Stimulated activated naive CD8-positive, alpha-beta T cell treated with anti-CD3 and anti-CD28 coated beads, Interleukin-15, Interleukin-2, amounts not matched to agents 100 ng/mL and 50 ng/mL, for 24 hours (primary cell): ENCODE measurements around the gene SEMA4D.
"Not testable (repeated sequence)": the region's sequence is repeated elsewhere in the genome, so short reads cannot be mapped to it uniquely, and the experiment has no call there.

Source experiments
- H3K27ac Mint-ChIP-seq: one replicate; pipeline ENCODE4 v1.8.0; 2021; ENCODE audit warnings: mild to moderate bottlenecking, mixed read lengths
- H3K27me3 Mint-ChIP-seq: one replicate; pipeline ENCODE4 v1.8.0; 2021; ENCODE audit warnings: mixed read lengths
- H3K36me3 Mint-ChIP-seq: one replicate; pipeline ENCODE4 v1.8.0; 2021; ENCODE audit warnings: low read depth, mixed read lengths
- H3K4me1 Mint-ChIP-seq: one replicate; pipeline ENCODE4 v1.8.0; 2021; ENCODE audit warnings: low read depth, mixed read lengths
- H3K4me3 Mint-ChIP-seq: one replicate; pipeline ENCODE4 v1.8.0; 2021; ENCODE audit warnings: mild to moderate bottlenecking, mixed read lengths
- H3K9me3 Mint-ChIP-seq: one replicate; pipeline ENCODE4 v1.8.0; 2021; ENCODE audit warnings: mixed read lengths

Gene SEMA4D

GRCh38 chr9:89484475-89485404, 13.2 kb downstream of the SEMA4D start:
- Mint-ChIP-seq H3K27me3 (no peaks in the 10 kb centered on the region), H3K4me1 (peaks cover 95% of the 10 kb centered on the region), H3K36me3 (peaks cover 49% of the 10 kb centered on the region), H3K27ac (peak overlapping the region; percentile 93), H3K9me3 (no peaks in the 10 kb centered on the region), H3K4me3 (peak overlapping the region; percentile 88)

- H3K27ac Mint-ChIP-seq = peak overlapping the region; percentile 98
- peaks cover 95% of the 10 kb centered on the region for H3K4me1 Mint-ChIP-seq
- peaks cover 4% of the 10 kb centered on the region for H3K27me3 Mint-ChIP-seq
- H3K36me3 Mint-ChIP-seq = peaks cover 51% of the 10 kb centered on the region
- no peaks in the 10 kb centered on the region for H3K9me3 Mint-ChIP-seq
- H3K4me3 Mint-ChIP-seq = peak overlapping the region; percentile 88
These were observed 14.1 kb downstream of the SEMA4D start for GRCh38 chr9:89483592-89484474.

GRCh38 chr9:89482901-89483361, 15.0 kb downstream of the SEMA4D start:
- H3K27me3 Mint-ChIP-seq = peaks cover 4% of the 10 kb centered on the region
- no peaks in the 10 kb centered on the region for H3K9me3 Mint-ChIP-seq
- peak overlapping the region; percentile 88 for H3K4me3 Mint-ChIP-seq
- H3K4me1 Mint-ChIP-seq = peaks cover 95% of the 10 kb centered on the region
- H3K36me3 Mint-ChIP-seq = peaks cover 48% of the 10 kb centered on the region
- peak overlapping the region; percentile 98 for H3K27ac Mint-ChIP-seq

- Mint-ChIP-seq H3K4me3 (peak overlapping the region; percentile 88), H3K27ac (peak overlapping the region; percentile 98), H3K9me3 (no peaks in the 10 kb centered on the region), H3K36me3 (peaks cover 49% of the 10 kb centered on the region), H3K27me3 (peaks cover 4% of the 10 kb centered on the region), H3K4me1 (peaks cover 95% of the 10 kb centered on the region)
These were observed 15.7 kb downstream of the SEMA4D start for GRCh38 chr9:89482056-89482851.

- Mint-ChIP-seq H3K4me3 (peak overlapping the region; percentile 88), H3K36me3 (peaks cover 55% of the 10 kb centered on the region), H3K4me1 (peaks cover 95% of the 10 kb centered on the region), H3K27ac (peak overlapping the region; percentile 98), H3K9me3 (no peaks in the 10 kb centered on the region), H3K27me3 (peaks cover 4% of the 10 kb centered on the region)
These were observed 16.4 kb downstream of the SEMA4D start for GRCh38 chr9:89481538-89481915.

GRCh38 chr9:89480825-89481537, 16.9 kb downstream of the SEMA4D start:
- Mint-ChIP-seq H3K4me1 (peaks cover 95% of the 10 kb centered on the region), H3K4me3 (peak overlapping the region; percentile 88), H3K9me3 (no peaks in the 10 kb centered on the region), H3K27ac (peak overlapping the region; percentile 98), H3K27me3 (peaks cover 4% of the 10 kb centered on the region), H3K36me3 (peaks cover 57% of the 10 kb centered on the region)

GRCh38 chr9:89480372-89480771, 17.5 kb downstream of the SEMA4D start:
- peaks cover 96% of the 10 kb centered on the region for H3K4me1 Mint-ChIP-seq
- H3K9me3 Mint-ChIP-seq, H3K27ac Mint-ChIP-seq, H3K27me3 Mint-ChIP-seq, H3K4me3 Mint-ChIP-seq: not testable (repeated sequence)
- peaks cover 60% of the 10 kb centered on the region for H3K36me3 Mint-ChIP-seq

- Mint-ChIP-seq H3K4me3 (peak overlapping the region; percentile 94), H3K27ac (peak overlapping the region; percentile 99), H3K4me1 (peaks cover 94% of the 10 kb centered on the region), H3K36me3 (peaks cover 62% of the 10 kb centered on the region)
- not testable (repeated sequence) for H3K9me3 Mint-ChIP-seq, H3K27me3 Mint-ChIP-seq
These were observed 18.3 kb downstream of the SEMA4D start for GRCh38 chr9:89479669-89480011.

- Mint-ChIP-seq H3K9me3 (no peaks in the 10 kb centered on the region), H3K27ac (peak overlapping the region; percentile 99), H3K27me3 (peaks cover 4% of the 10 kb centered on the region), H3K4me1 (peaks cover 94% of the 10 kb centered on the region), H3K4me3 (peak overlapping the region; percentile 94), H3K36me3 (peaks cover 62% of the 10 kb centered on the region)
These were observed 18.9 kb downstream of the SEMA4D start for GRCh38 chr9:89478821-89479668.

- peaks cover 94% of the 10 kb centered on the region for H3K4me1 Mint-ChIP-seq
- peaks cover 72% of the 10 kb centered on the region for H3K36me3 Mint-ChIP-seq
- peaks cover 4% of the 10 kb centered on the region for H3K27me3 Mint-ChIP-seq
- H3K27ac Mint-ChIP-seq = peak overlapping the region; percentile 99
- peak overlapping the region; percentile 94 for H3K4me3 Mint-ChIP-seq
- no peaks in the 10 kb centered on the region for H3K9me3 Mint-ChIP-seq
These were observed 19.9 kb downstream of the SEMA4D start for GRCh38 chr9:89477811-89478630.

GRCh38 chr9:89477384-89477783, 20.5 kb downstream of the SEMA4D start:
- H3K27ac Mint-ChIP-seq = peak overlapping the region; percentile 99
- peaks cover 94% of the 10 kb centered on the region for H3K4me1 Mint-ChIP-seq
- H3K27me3 Mint-ChIP-seq = peaks cover 4% of the 10 kb centered on the region
- H3K36me3 Mint-ChIP-seq = peaks cover 78% of the 10 kb centered on the region
- peak overlapping the region; percentile 94 for H3K4me3 Mint-ChIP-seq
- H3K9me3 Mint-ChIP-seq = no peaks in the 10 kb centered on the region

GRCh38 chr9:89476546-89476945, 21.4 kb downstream of the SEMA4D start:
- peak overlapping the region; percentile 99 for H3K27ac Mint-ChIP-seq
- peaks cover 92% of the 10 kb centered on the region for H3K4me1 Mint-ChIP-seq
- peak overlapping the region; percentile 94 for H3K4me3 Mint-ChIP-seq
- H3K27me3 Mint-ChIP-seq = peaks cover 4% of the 10 kb centered on the region
- H3K36me3 Mint-ChIP-seq = peaks cover 82% of the 10 kb centered on the region
- no peaks in the 10 kb centered on the region for H3K9me3 Mint-ChIP-seq
